K562 (cell line): Measurements from ENCODE around the gene KLK13. TPM values are rescaled to one million over a fixed set of nuclear protein-coding genes. Genes with fewer than 3 reads are reported as not detected.

Experiments used
- ATAC-seq: fragments of 200-7000 bp; cut with Tn5 transposase; 3 replicates; pipeline ENCODE4 v1.9.1; 2020; ENCODE audit warnings: moderate library complexity
- BruUV-seq: library from RNA; stranded (reverse); fragments of 400-500 nt; replicated peaks from 2 replicates; lab custom pipeline; 2021; lab: Mats Ljungman, UMichigan
- CTCF ChIA-PET: fragments of 300-600 bp; formaldehyde crosslinking; extraction: SDS; loops from one replicate; lab custom pipeline; 2021; ENCODE audit warnings: low intra/inter-chr PET ratio; lab: Yijun Ruan, JAX
- POLR2A ChIA-PET: fragments of 300-600, 350-650 bp; sonication (Branson Sonifier 250); formaldehyde crosslinking; extraction: SDS; loops from one replicate; lab custom pipeline; 2021; ENCODE audit warnings: antibody characterized with exemption, inconsistent platforms; lab: Yijun Ruan, JAX
- DNase-seq, 4 experiments: peaks; one replicate each; pipeline versions ENCODE4 v3.0.0 to v3.0.0-alpha.2; 2011 to 2018; ENCODE audit warnings: low spot score in 3 of 4, mixed read lengths in 3 of 4; ENCODE audit errors: extremely low read depth in 1 of 4
- FAIRE-seq: peaks from 2 replicates; lab custom pipeline; 2011; peaks lifted over from hg19 to GRCh38; lab: Jason Lieb, UNC
- H2AFZ ChIP-seq: 2 replicates; pipeline ENCODE4 v1.6.0; 2011; ENCODE audit warnings: low read depth, low read length, control low read depth, inconsistent platforms
- H3K27ac ChIP-seq: fragments of 200-600 bp; 3 replicates; pipeline ENCODE4 v1.8.0; 2011; ENCODE audit warnings: low read depth, mild to moderate bottlenecking, control low read depth, inconsistent platforms, low read length, moderate library complexity, mixed read lengths; ENCODE audit errors: extremely low read depth
- H3K27me3 ChIP-seq, 2 experiments: fragments of 300-600 bp in 1 of 2; 2 replicates in 1 of 2; 3 replicates in 1 of 2; pipeline versions ENCODE4 v1.6.0 to v1.8.0; 2011; ENCODE audit warnings: inconsistent platforms in 2 of 2, low read length in 2 of 2, mild to moderate bottlenecking in 1 of 2, mixed read lengths in 1 of 2, moderate library complexity in 1 of 2; ENCODE audit not compliant: control insufficient read depth in 2 of 2, insufficient read depth in 2 of 2
- H3K36me3 ChIP-seq: fragments of 300-600 bp; 3 replicates; pipeline ENCODE4 v1.8.0; 2011; ENCODE audit warnings: mild to moderate bottlenecking, low read length, inconsistent platforms; ENCODE audit not compliant: control insufficient read depth, insufficient read depth
- H3K4me1 ChIP-seq, 2 experiments: fragments of 200-600 bp in 1 of 2; replicated peaks in 1 of 2; 2 replicates in 1 of 2; 3 replicates in 1 of 2; pipeline versions ENCODE4 v1.5.1 to v1.8.0; 2011; ENCODE audit warnings: inconsistent platforms in 2 of 2, low read length in 2 of 2, mild to moderate bottlenecking in 1 of 2, mixed read lengths in 1 of 2, moderate library complexity in 1 of 2; ENCODE audit not compliant: control insufficient read depth in 2 of 2, insufficient read depth in 2 of 2
- H3K4me2 ChIP-seq: 2 replicates; pipeline ENCODE4 v1.6.1; 2011; ENCODE audit warnings: low read length, control low read depth, inconsistent platforms, mixed read lengths; ENCODE audit not compliant: insufficient read depth
- H3K4me3 ChIP-seq: fragments of 200-600 bp; sonication (generic), shearing (Covaris generic); 2 replicates; pipeline ENCODE4 v1.5.1; 2016; ENCODE audit warnings: control low read depth, inconsistent platforms
- H3K79me2 ChIP-seq: fragments of 200-600 bp; 3 replicates; pipeline ENCODE4 v1.8.0; 2011; ENCODE audit warnings: low read length, inconsistent platforms; ENCODE audit not compliant: control insufficient read depth, insufficient read depth
- H3K9ac ChIP-seq, 2 experiments: 2 replicates each; pipeline versions ENCODE4 v1.6.0 to v1.6.1; 2011; ENCODE audit warnings: low read depth in 2 of 2, low read length in 2 of 2, control low read depth in 1 of 2, inconsistent platforms in 1 of 2, mild to moderate bottlenecking in 1 of 2, mixed read lengths in 1 of 2; ENCODE audit not compliant: insufficient read depth in 1 of 2
- H3K9me1 ChIP-seq: one replicate; pipeline ENCODE4 v1.6.0; 2011; ENCODE audit warnings: inconsistent platforms, mild to moderate bottlenecking, low read length, moderate library complexity; ENCODE audit not compliant: control insufficient read depth, insufficient read depth
- H3K9me3 ChIP-seq: replicated peaks from 2 replicates; pipeline ENCODE4 v1.5.1; 2011; ENCODE audit warnings: low read depth, low read length, inconsistent platforms; ENCODE audit not compliant: control insufficient read depth, insufficient read depth
- H4K20me1 ChIP-seq: replicated peaks from 2 replicates; pipeline ENCODE4 v1.6.1; 2011; ENCODE audit warnings: low read length, inconsistent platforms, mixed read lengths; ENCODE audit not compliant: control insufficient read depth, insufficient read depth
- CHD4 ChIP-seq: fragments of 200-600 bp; sonication (generic); IDR thresholded peaks from 3 replicates; pipeline ENCODE4 v1.6.1; 2012; ENCODE audit warnings: low read depth, mild to moderate bottlenecking, mixed read lengths, low read length, inconsistent platforms; ENCODE audit not compliant: insufficient read depth, insufficient replicate concordance, poor library complexity, severe bottlenecking
- CTBP1 ChIP-seq: fragments of 450-650 bp; IDR thresholded peaks from 2 replicates; pipeline ENCODE4 v1.6.1; 2016; ENCODE audit warnings: borderline replicate concordance
- ERF ChIP-seq: fragments of 450-650 bp; formaldehyde crosslinking; IDR thresholded peaks from 2 replicates; pipeline ENCODE4 v1.4.0; 2020; ENCODE audit warnings: mild to moderate bottlenecking, mixed read lengths
- NR2C1 ChIP-seq, 2 experiments: fragments of 450-650 bp; IDR thresholded peaks; 2 replicates each; pipeline ENCODE4 v1.6.1; 2017; ENCODE audit warnings: mild to moderate bottlenecking in 2 of 2, antibody characterized with exemption in 1 of 2, inconsistent platforms in 1 of 2, missing compliant biosample characterization in 1 of 2, missing genetic modification characterization in 1 of 2
- PHF21A ChIP-seq: fragments of 450-650 bp; IDR thresholded peaks from 2 replicates; pipeline ENCODE4 v1.6.1; 2017; ENCODE audit warnings: low read depth, borderline replicate concordance
- RBFOX2 ChIP-seq: fragments of 200-400 bp; formaldehyde crosslinking; IDR thresholded peaks from 2 replicates; pipeline ENCODE4 v1.6.1; 2017; ENCODE audit warnings: low read depth, mild to moderate bottlenecking, low read length, moderate library complexity
- SIRT6 ChIP-seq: IDR thresholded peaks from one replicate; pipeline ENCODE4 v1.6.1; 2012; ENCODE audit warnings: low read depth, mild to moderate bottlenecking, control low read depth, inconsistent platforms, low read length, moderate library complexity
- TCFL5 ChIP-seq: fragments of 250-450 bp; sonication (Bioruptor Pico); conservative IDR thresholded peaks from 2 replicates; pipeline ENCODE4 v1.6.1; 2021; ENCODE audit warnings: mild to moderate bottlenecking, moderate library complexity, matching md5 sums
- YBX1 ChIP-seq: fragments of 450-650 bp; IDR thresholded peaks from 2 replicates; pipeline ENCODE4 v1.7.1; 2016; ENCODE audit warnings: mild to moderate bottlenecking
- ZC3H4 ChIP-seq: sonication (generic); formaldehyde crosslinking; IDR thresholded peaks from 2 replicates; pipeline ENCODE4 v1.9.0; 2021; ENCODE audit warnings: missing genetic modification reagents, borderline replicate concordance
- ZNF239 ChIP-seq: fragments of 250-450 bp; sonication (Bioruptor Pico); IDR thresholded peaks from 2 replicates; pipeline ENCODE4 v1.4.0; 2020; ENCODE audit warnings: mild to moderate bottlenecking
- WGBS: fragments of 100-300 bp; shearing (Covaris generic); methylation state at CpG from one replicate; pipeline ENCODE4 v1.1.6; 2016; ENCODE audit warnings: low coverage, mixed read lengths; ENCODE audit not compliant: insufficient coverage; ENCODE audit errors: missing lambda C conversion rate; 5-methylcytosine and 5-hydroxymethylcytosine counted together
- in situ Hi-C: fragments of 300-500 bp; cut with MboI; formaldehyde crosslinking; loops from 4 replicates; pipeline ENCODE4 v1.15.0; 2018; ENCODE audit warnings: inconsistent platforms, mixed read lengths
- intact Hi-C: fragments of 100-400 bp; cut with micrococcal nuclease; formaldehyde crosslinking; loops from 2 replicates; pipeline ENCODE4 v1.14.2; 2022
- polyA plus RNA-seq, 8 experiments: library from polyadenylated mRNA; depleted of rRNA in 4 of 8; stranded (reverse) in 5 of 8; unstranded in 3 of 8; fragments of >200 nt; fragmentation: Nextera tagmentation in 2 of 8; fragmentation: Illumina TruSeq in 1 of 8; extraction: Ambion mirVana in 2 of 8; extraction: Trizol in 1 of 8; gene quantifications; 2 replicates each; pipeline versions ENCODE4 v1.2.1 to v1.2.3, GENCODE V29; 2011 to 2014; ENCODE audit warnings: inconsistent platforms in 1 of 8, missing spikeins in 1 of 8
- total RNA-seq, 7 experiments: library from RNA; depleted of rRNA in 6 of 7; stranded (reverse); fragments of >200 nt in 6 of 7; fragmentation: Illumina TruSeq in 2 of 7; extraction: Trizol in 2 of 7; gene quantifications; 2 replicates each; pipeline versions ENCODE4 v1.2.1 to v1.2.3, GENCODE V29; 2011 to 2021; ENCODE audit warnings: low replicate concordance in 1 of 7
- TF ChIP-seq, protein P1 (sequence below): fragments of 450-650 bp; IDR thresholded peaks from 2 replicates; pipeline ENCODE4 v1.6.1; 2017; ENCODE audit warnings: antibody characterized with exemption
- TF ChIP-seq, protein P2 (sequence below): sonication (generic); formaldehyde crosslinking; IDR thresholded peaks from 2 replicates; pipeline ENCODE4 v1.8.1; 2023; ENCODE audit warnings: mild to moderate bottlenecking, missing genetic modification reagents
- TF ChIP-seq, protein P3 (sequence below): sonication (generic); formaldehyde crosslinking; IDR thresholded peaks from 2 replicates; pipeline ENCODE4 v1.8.0; 2022; ENCODE audit warnings: missing genetic modification reagents, mild to moderate bottlenecking, moderate library complexity, borderline replicate concordance

The KLK13 gene
- total and polyA plus RNA-seq, 9 of the 15 experiments (the other 6 are each of a cell fraction or from before 2014, with no cell fraction given) = 0.72 to 9.0 (median 2.3) TPM

DNA sequence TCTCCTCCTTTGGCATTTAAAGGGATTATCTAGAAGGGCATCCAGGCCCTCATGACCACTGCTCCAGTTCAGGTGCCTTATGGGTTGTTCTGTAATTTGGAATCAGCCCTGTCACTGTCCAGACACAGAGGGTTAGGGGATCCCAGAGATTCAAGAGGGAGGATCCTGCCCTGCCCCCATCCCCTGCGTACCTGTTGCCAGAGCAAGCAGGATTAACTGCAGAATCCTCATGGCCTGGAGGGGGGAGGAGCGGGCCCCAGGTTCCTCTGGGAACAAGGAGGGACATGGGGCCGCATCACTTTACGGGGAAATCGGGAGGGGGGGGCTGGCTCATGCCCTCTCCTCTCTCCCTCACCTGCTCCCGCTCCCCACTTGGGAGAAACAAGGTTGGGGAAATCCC lies 39.5 kb downstream of the KLK13 start:
- Histone ChIP-seq H3K79me2 (no peaks in the 10 kb centered on the region), H3K27ac (no peak overlapping the region), H2AFZ (no peak overlapping the region), H3K9me1 (no peaks in the 10 kb centered on the region), H3K27me3 (peaks cover 25 to 68% of the 10 kb centered on the region in 2 experiments), H3K4me3 (no peak overlapping the region), H3K4me2 (no peak overlapping the region), H3K9me3 (no peaks in the 10 kb centered on the region), H3K36me3 (no peaks in the 10 kb centered on the region), H4K20me1 (0 out of 2 replicates have a peak, but pooled peaks cover 8% of the 10 kb centered on the region), H3K9ac (no peak overlapping the region; a peak in 1 of 4 replicates), H3K4me1 (peaks cover 4 to 7% of the 10 kb centered on the region in 2 experiments; a peak in 4 of 5 replicates)
- no peak for ATAC-seq
- TF ChIP-seq ZC3H4 (CRISPR knock-in tag) = no peak
- TF ChIP-seq CHD4 = no peak
- TF ChIP-seq SIRT6 = no peak
- no peak for TF ChIP-seq RBFOX2
- no peak for TF ChIP-seq YBX1
- TF ChIP-seq NR2C1 (IDR thresholded peaks at IDR 0.05) = no peak
- no peak for TF ChIP-seq NR2C1 (tag; IDR thresholded peaks at IDR 0.05)
- TF ChIP-seq ERF (CRISPR knock-in tag) = no peak
- TF ChIP-seq, protein P1, sequence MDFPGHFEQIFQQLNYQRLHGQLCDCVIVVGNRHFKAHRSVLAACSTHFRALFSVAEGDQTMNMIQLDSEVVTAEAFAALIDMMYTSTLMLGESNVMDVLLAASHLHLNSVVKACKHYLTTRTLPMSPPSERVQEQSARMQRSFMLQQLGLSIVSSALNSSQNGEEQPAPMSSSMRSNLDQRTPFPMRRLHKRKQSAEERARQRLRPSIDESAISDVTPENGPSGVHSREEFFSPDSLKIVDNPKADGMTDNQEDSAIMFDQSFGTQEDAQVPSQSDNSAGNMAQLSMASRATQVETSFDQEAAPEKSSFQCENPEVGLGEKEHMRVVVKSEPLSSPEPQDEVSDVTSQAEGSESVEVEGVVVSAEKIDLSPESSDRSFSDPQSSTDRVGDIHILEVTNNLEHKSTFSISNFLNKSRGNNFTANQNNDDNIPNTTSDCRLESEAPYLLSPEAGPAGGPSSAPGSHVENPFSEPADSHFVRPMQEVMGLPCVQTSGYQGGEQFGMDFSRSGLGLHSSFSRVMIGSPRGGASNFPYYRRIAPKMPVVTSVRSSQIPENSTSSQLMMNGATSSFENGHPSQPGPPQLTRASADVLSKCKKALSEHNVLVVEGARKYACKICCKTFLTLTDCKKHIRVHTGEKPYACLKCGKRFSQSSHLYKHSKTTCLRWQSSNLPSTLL = no peak
- TF ChIP-seq PHF21A = no peak
- TF ChIP-seq TCFL5 = no peak
- TF ChIP-seq, protein P2, sequence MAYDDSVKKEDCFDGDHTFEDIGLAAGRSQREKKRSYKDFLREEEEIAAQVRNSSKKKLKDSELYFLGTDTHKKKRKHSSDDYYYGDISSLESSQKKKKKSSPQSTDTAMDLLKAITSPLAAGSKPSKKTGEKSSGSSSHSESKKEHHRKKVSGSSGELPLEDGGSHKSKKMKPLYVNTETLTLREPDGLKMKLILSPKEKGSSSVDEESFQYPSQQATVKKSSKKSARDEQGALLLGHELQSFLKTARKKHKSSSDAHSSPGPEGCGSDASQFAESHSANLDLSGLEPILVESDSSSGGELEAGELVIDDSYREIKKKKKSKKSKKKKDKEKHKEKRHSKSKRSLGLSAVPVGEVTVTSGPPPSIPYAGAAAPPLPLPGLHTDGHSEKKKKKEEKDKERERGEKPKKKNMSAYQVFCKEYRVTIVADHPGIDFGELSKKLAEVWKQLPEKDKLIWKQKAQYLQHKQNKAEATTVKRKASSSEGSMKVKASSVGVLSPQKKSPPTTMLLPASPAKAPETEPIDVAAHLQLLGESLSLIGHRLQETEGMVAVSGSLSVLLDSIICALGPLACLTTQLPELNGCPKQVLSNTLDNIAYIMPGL = no peak
- TF ChIP-seq CTBP1 = no peak
- TF ChIP-seq, protein P3, sequence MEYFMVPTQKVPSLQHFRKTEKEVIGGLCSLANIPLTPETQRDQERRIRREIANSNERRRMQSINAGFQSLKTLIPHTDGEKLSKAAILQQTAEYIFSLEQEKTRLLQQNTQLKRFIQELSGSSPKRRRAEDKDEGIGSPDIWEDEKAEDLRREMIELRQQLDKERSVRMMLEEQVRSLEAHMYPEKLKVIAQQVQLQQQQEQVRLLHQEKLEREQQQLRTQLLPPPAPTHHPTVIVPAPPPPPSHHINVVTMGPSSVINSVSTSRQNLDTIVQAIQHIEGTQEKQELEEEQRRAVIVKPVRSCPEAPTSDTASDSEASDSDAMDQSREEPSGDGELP (CRISPR knock-in tag) = no peak
- no peak for TF ChIP-seq ZNF239 (CRISPR knock-in tag)
- ChIA-PET POLR2A (no interaction called here), CTCF (no interaction called here)
- intact Hi-C loops = no loop called here
- WGBS = 0% methylated on average over 3 of the region's 6 CpGs
- FAIRE-seq = no peak
- no peak for DNase-seq
- BruUV-seq = no TSS peak
- in situ Hi-C loops = no loop called here
